Spinal cord (tissue), 10 donors: ENCODE data around the gene CD163L1. TPM values are rescaled to one million over a fixed set of nuclear protein-coding genes. Genes with fewer than 3 reads are reported as not detected.
"Not testable (repeated sequence)": the region's sequence is repeated elsewhere in the genome, so short reads cannot be mapped to it uniquely, and the experiment has no call there.

ENCODE experiments used
- DNase-seq, 6 donors: peaks; one replicate each; pipeline versions ENCODE4 v3.0.0 to v3.0.0-alpha.2; 2013 to 2015; ENCODE audit warnings: low spot score in 6 of 6, low read depth in 4 of 6
- H3K27ac ChIP-seq: one replicate; pipeline ENCODE4 v1.5.1; 2013; ENCODE audit warnings: low read depth, low read length, control low read depth
- H3K27me3 ChIP-seq: one replicate; pipeline ENCODE4 v1.6.1; 2013; ENCODE audit warnings: low read length; ENCODE audit not compliant: control insufficient read depth, insufficient read depth
- H3K36me3 ChIP-seq: one replicate; pipeline ENCODE4 v1.6.1; 2013; ENCODE audit warnings: low read length; ENCODE audit not compliant: control insufficient read depth, insufficient read depth
- H3K4me1 ChIP-seq: one replicate; pipeline ENCODE4 v1.6.1; 2013; ENCODE audit warnings: low read length; ENCODE audit not compliant: control insufficient read depth, insufficient read depth
- H3K4me3 ChIP-seq: one replicate; pipeline ENCODE4 v1.5.1; 2013; ENCODE audit warnings: low read depth, low read length, control low read depth
- H3K9me3 ChIP-seq: one replicate; pipeline ENCODE4 v1.6.1; 2013; ENCODE audit warnings: low read length; ENCODE audit not compliant: control insufficient read depth, insufficient read depth
- WGBS: methylation state at CpG from one replicate; pipeline ENCODE4 v1.1.5; 2013; ENCODE audit warnings: missing lambda C conversion rate; ENCODE audit not compliant: insufficient coverage; 5-methylcytosine and 5-hydroxymethylcytosine counted together
- polyA plus RNA-seq, 2 donors: library from polyadenylated mRNA; unstranded; fragments of 120-200 nt; gene quantifications; one replicate each; pipeline ENCODE4 v1.2.1, GENCODE V29; 2013; ENCODE audit not compliant: insufficient read length in 2 of 2
- total RNA-seq, 2 donors: library from RNA; depleted of rRNA in 1 of 2; stranded (reverse); fragments of 120-200 nt in 1 of 2; fragments of >200 nt in 1 of 2; gene quantifications; one replicate each; pipeline versions ENCODE4 v1.2.3 to v1.2.4, GENCODE V29; 2013 to 2014
- donor health status: healthy.

CD163L1 gene
- total and polyA plus RNA-seq, 4 donors = 1.7 to 5.4 (median 3.9) TPM

- no peak overlapping the region for H3K27ac ChIP-seq
- H3K4me3 ChIP-seq = no peak overlapping the region
- 100% methylated on average over 2 of the region's 7 CpGs for WGBS
- H3K9me3 ChIP-seq = no peaks in the 10 kb centered on the region
- no peaks in the 10 kb centered on the region for H3K36me3 ChIP-seq
- no peaks in the 10 kb centered on the region for H3K4me1 ChIP-seq
- no peaks in the 10 kb centered on the region for H3K27me3 ChIP-seq
- no peak for DNase-seq
Observed at GRCh38 chr12:7450667-7451066, 6.7 kb upstream of the CD163L1 start.

- no peak for DNase-seq
- Histone ChIP-seq H3K9me3 (no peaks in the 10 kb centered on the region), H3K27me3 (no peaks in the 10 kb centered on the region), H3K36me3 (no peaks in the 10 kb centered on the region), H3K4me3 (no peak overlapping the region), H3K4me1 (no peaks in the 10 kb centered on the region), H3K27ac (no peak overlapping the region)
- no CpG with 5 or more reads among the region's 1 CpG for WGBS
Observed at GRCh38 chr12:7448099-7448498, 4.1 kb upstream of the CD163L1 start.

- Histone ChIP-seq H3K4me3 (no peak overlapping the region), H3K27ac (no peak overlapping the region), H3K4me1 (peaks cover 4% of the 10 kb centered on the region), H3K9me3 (no peaks in the 10 kb centered on the region), H3K36me3 (no peaks in the 10 kb centered on the region), H3K27me3 (no peaks in the 10 kb centered on the region)
- no peak for DNase-seq
- WGBS = no CpG with 5 or more reads among the region's 4 CpGs
Observed at GRCh38 chr12:7444537-7444936, 584 bp upstream of the CD163L1 start.

GRCh38 chr12:7441216-7441615, 2.7 kb downstream of the CD163L1 start:
- H3K9me3 ChIP-seq = peaks cover 1% of the 10 kb centered on the region
- no peak overlapping the region for H3K27ac ChIP-seq
- no peaks in the 10 kb centered on the region for H3K27me3 ChIP-seq
- H3K36me3 ChIP-seq = no peaks in the 10 kb centered on the region
- WGBS = no CpG with 5 or more reads among the region's 1 CpG
- H3K4me3 ChIP-seq = no peak overlapping the region
- no peak for DNase-seq
- H3K4me1 ChIP-seq = peaks cover 4% of the 10 kb centered on the region

GRCh38 chr12:7439579-7440505, 4.1 kb downstream of the CD163L1 start:
- WGBS = 6% methylated on average over 74 of the region's 84 CpGs
- Histone ChIP-seq H3K4me1 (peaks cover 4% of the 10 kb centered on the region), H3K9me3 (peaks cover 1% of the 10 kb centered on the region), H3K27me3 (no peaks in the 10 kb centered on the region), H3K4me3 (peak overlapping the region; percentile 21), H3K27ac (no peak overlapping the region), H3K36me3 (no peaks in the 10 kb centered on the region)
- DNase-seq = peak; percentile 3 to 88 (median 32)

GRCh38 chr12:7438291-7438995, 5.5 kb downstream of the CD163L1 start:
- not testable (repeated sequence) for H3K27ac ChIP-seq, H3K27me3 ChIP-seq, H3K36me3 ChIP-seq, H3K4me3 ChIP-seq, H3K4me1 ChIP-seq, H3K9me3 ChIP-seq, DNase-seq
- 96% methylated on average over 8 of the region's 8 CpGs for WGBS

GRCh38 chr12:7437494-7437893, 6.5 kb downstream of the CD163L1 start:
- DNase-seq, H3K4me3 ChIP-seq, H3K4me1 ChIP-seq, H3K27me3 ChIP-seq, H3K27ac ChIP-seq, H3K36me3 ChIP-seq, H3K9me3 ChIP-seq: not testable (repeated sequence)
- no CpG with 5 or more reads among the region's 3 CpGs for WGBS

- H3K4me3 ChIP-seq = no peak overlapping the region
- peaks cover 1% of the 10 kb centered on the region for H3K9me3 ChIP-seq
- H3K27ac ChIP-seq = no peak overlapping the region
- no peaks in the 10 kb centered on the region for H3K27me3 ChIP-seq
- H3K36me3 ChIP-seq = no peaks in the 10 kb centered on the region
- no peak for DNase-seq
- peaks cover 1% of the 10 kb centered on the region for H3K4me1 ChIP-seq
Observed at GRCh38 chr12:7434670-7435069, 9.3 kb downstream of the CD163L1 start.

- Histone ChIP-seq H3K9me3 (no peaks in the 10 kb centered on the region), H3K27ac (no peak overlapping the region), H3K4me1 (no peaks in the 10 kb centered on the region), H3K36me3 (no peaks in the 10 kb centered on the region), H3K27me3 (no peaks in the 10 kb centered on the region), H3K4me3 (no peak overlapping the region)
- 84% methylated on average over 5 of the region's 6 CpGs for WGBS
- DNase-seq = no peak
Observed at GRCh38 chr12:7433276-7433822, 10.6 kb downstream of the CD163L1 start.
